Right lobe of liver (tissue), 6 donors: ENCODE results near the gene CLEC16A. TPM values are rescaled to one million over a fixed set of nuclear protein-coding genes. Genes with fewer than 3 reads are reported as not detected.

Source experiments
- ATAC-seq, 4 donors: fragments of 200-7000 bp; cut with Tn5 transposase; one replicate each; pipeline ENCODE4 v1.9.1; 2020; ENCODE audit warnings: mild to moderate bottlenecking in 4 of 4, moderate library complexity in 4 of 4
- DNase-seq, 3 donors: peaks; one replicate each; pipeline ENCODE4 v3.0.0-alpha.2; 2020
- H3K27ac ChIP-seq, 3 donors: fragments of 200-600 bp; one replicate each; pipeline ENCODE4 v1.8.0; 2022
- H3K27me3 ChIP-seq, 2 donors: fragments of 200-600 bp; one replicate each; pipeline ENCODE4 v1.8.0; 2022
- H3K36me3 ChIP-seq, 4 donors: fragments of 200-600 bp; sonication (generic) in 1 of 4; one replicate each; pipeline versions ENCODE4 v1.5.1 to v1.8.0; 2017 to 2022; ENCODE audit warnings: control low read depth in 1 of 4
- H3K4me1 ChIP-seq, 4 donors: fragments of 200-600 bp; sonication (generic) in 1 of 4; one replicate each; pipeline versions ENCODE4 v1.5.1 to v1.8.0; 2017 to 2022; ENCODE audit warnings: control low read depth in 1 of 4
- H3K4me3 ChIP-seq, 3 donors: fragments of 200-600 bp; one replicate each; pipeline ENCODE4 v1.8.0; 2022
- H3K9me3 ChIP-seq, 4 donors: fragments of 200-600 bp; sonication (generic) in 1 of 4; one replicate each; pipeline versions ENCODE4 v1.5.1 to v1.8.0; 2017 to 2022; ENCODE audit warnings: control low read depth in 1 of 4
- POLR2A ChIP-seq: fragments of 450-650 bp; IDR thresholded peaks from one replicate; pipeline ENCODE4 v1.6.1; 2017; ENCODE audit warnings: antibody characterized with exemption, mild to moderate bottlenecking
- WGBS: methylation state at CpG from one replicate; pipeline ENCODE4 v1.1.6; 2018; ENCODE audit warnings: low coverage, low lambda C conversion rate; ENCODE audit not compliant: insufficient coverage; ENCODE audit errors: missing lambda C conversion rate; 5-methylcytosine and 5-hydroxymethylcytosine counted together
- intact Hi-C, 2 donors: fragments of 100-400 bp; cut with DNase I; formaldehyde crosslinking; loops; one replicate each; pipeline versions ENCODE4 v1.11.2 to v1.14.1; 2022
- total RNA-seq, 6 experiments: library from RNA; depleted of rRNA in 2 of 6; stranded (reverse); fragments of >200 nt in 2 of 6; fragmentation: NEBNext Ultra II Directional in 3 of 6; extraction: Animal tissue kit (Norgen Biotek cat#: 25700) in 3 of 6; gene quantifications; one replicate each; pipeline versions ENCODE4 v1.1.0 to v1.2.4, GENCODE V29; 2016 to 2023
- TF ChIP-seq, protein P1 (sequence below), 4 donors: fragments of 200-600 bp in 3 of 4; fragments of 450-650 bp in 1 of 4; IDR thresholded peaks; one replicate each; pipeline versions ENCODE4 v1.5.1 to v1.8.0; 2016 to 2022; ENCODE audit warnings: antibody characterized with exemption in 4 of 4, mild to moderate bottlenecking in 2 of 4
- donor health status: DM: no; HTN: yes; CAD: no.
- donor health status: DM: no; HTN: no; CAD: no.
- donor health status: DM: no; HTN: no; CAD: no.
- donor health status: DM: no; HTN: yes; CAD: no.
- donor health status: DM: no; HTN: yes; CAD: no.

Gene CLEC16A
- total RNA-seq, 6 experiments from 2014 or later: 15.2 to 25.9 (median 19.8) TPM

DNA sequence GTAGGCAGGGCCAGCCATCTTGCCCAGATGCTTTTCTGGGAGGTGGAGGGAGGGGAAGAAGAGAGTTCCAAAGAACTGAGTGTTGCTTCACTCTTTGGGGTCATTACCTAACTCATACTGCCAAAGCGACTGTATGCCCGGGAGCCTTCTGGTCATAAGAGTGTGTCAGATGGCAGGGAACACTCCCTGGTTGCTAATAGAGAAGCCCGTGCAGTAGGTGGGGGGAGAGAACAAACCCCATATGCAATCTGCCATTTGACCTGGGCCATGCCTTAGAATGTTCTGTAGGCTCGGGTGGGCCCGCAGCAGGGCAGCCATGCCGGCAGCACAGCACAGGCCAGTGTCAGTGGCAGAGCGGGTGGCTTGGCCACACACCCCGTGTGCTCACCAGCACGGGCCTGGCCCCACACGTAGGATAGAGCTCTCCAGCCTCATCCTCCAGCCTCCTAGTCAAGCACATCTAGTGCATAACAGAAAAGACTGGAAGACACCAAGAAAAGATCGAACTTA lies 191.2 kb downstream of the CLEC16A start:
- Histone ChIP-seq H3K27ac (no peak overlapping the region), H3K27me3 (no peaks in the 10 kb centered on the region), H3K36me3 (peaks cover 0 to 2% (median 0%) of the 10 kb centered on the region in 4 donors), H3K9me3 (no peaks in the 10 kb centered on the region), H3K4me3 (no peak overlapping the region), H3K4me1 (peaks cover 0 to 39% (median 10%) of the 10 kb centered on the region in 4 donors)
- intact Hi-C loops: no loop called here
- no peak for DNase-seq
- 39% methylated on average over 3 of the region's 11 CpGs for WGBS
- ATAC-seq: peak in 3 of 4 donors; percentile 4 to 66 (median 40)
- TF ChIP-seq, protein P1, sequence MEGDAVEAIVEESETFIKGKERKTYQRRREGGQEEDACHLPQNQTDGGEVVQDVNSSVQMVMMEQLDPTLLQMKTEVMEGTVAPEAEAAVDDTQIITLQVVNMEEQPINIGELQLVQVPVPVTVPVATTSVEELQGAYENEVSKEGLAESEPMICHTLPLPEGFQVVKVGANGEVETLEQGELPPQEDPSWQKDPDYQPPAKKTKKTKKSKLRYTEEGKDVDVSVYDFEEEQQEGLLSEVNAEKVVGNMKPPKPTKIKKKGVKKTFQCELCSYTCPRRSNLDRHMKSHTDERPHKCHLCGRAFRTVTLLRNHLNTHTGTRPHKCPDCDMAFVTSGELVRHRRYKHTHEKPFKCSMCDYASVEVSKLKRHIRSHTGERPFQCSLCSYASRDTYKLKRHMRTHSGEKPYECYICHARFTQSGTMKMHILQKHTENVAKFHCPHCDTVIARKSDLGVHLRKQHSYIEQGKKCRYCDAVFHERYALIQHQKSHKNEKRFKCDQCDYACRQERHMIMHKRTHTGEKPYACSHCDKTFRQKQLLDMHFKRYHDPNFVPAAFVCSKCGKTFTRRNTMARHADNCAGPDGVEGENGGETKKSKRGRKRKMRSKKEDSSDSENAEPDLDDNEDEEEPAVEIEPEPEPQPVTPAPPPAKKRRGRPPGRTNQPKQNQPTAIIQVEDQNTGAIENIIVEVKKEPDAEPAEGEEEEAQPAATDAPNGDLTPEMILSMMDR (IDR thresholded peaks at IDR 0.05): no peak
- no peak for TF ChIP-seq POLR2A

- Histone ChIP-seq H3K9me3 (no peaks in the 10 kb centered on the region), H3K4me1 (peaks cover 0 to 35% (median 10%) of the 10 kb centered on the region in 4 donors), H3K4me3 (no peak overlapping the region), H3K27ac (no peak overlapping the region), H3K27me3 (no peaks in the 10 kb centered on the region), H3K36me3 (peaks cover 0 to 2% (median 0%) of the 10 kb centered on the region in 4 donors)
- TF ChIP-seq POLR2A: no peak
- TF ChIP-seq, protein P1 (IDR thresholded peaks at IDR 0.05): no peak
- peak in 2 of 4 donors; percentile 2 to 20 for ATAC-seq
- intact Hi-C loops: no loop called here
- DNase-seq: no peak
- WGBS: 87% methylated on average over 5 of the region's 7 CpGs
Measured at GRCh38 chr16:11136600-11136999, 192.2 kb downstream of the CLEC16A start.

DNA sequence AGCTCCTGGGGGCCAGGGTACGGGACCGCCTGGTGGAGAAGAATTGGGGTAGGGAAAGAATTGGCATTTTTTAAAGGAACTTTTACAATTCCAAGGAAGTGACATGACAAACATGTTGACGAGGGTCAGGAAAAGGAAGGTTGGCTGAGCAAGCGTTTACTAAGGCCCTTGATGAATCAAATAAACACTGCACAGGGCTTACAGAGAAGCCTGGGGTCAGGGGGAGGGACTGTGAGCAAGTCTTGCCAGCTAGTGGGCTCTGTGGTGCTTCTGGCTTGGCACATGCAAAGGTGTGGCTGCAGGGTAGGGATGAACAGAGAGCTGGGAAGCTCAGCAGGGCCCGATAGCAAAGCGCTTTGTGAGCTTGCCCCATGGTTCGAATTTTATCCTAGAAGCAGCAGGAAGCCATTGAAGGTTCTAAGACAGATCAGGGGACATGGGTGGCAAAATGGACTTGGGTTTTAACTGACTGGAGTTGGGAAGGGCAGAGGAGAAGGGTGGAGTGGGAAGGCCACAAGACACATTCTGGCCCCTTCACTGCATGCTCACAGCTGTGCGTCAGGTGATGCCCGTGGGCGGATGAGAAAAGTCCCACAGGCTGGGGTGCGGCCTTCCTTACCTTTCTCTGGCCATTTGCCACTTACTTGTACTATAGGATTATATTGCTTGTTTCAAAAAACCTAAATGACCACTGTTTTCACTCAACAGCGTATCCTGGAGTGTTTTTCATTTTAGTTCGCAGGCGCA lies 193.8 kb downstream of the CLEC16A start:
- Histone ChIP-seq H3K27me3 (no peaks in the 10 kb centered on the region), H3K4me1 (peaks cover 0 to 25% (median 10%) of the 10 kb centered on the region in 4 donors), H3K27ac (no peak overlapping the region), H3K9me3 (no peaks in the 10 kb centered on the region), H3K36me3 (peaks cover 0 to 2% (median 0%) of the 10 kb centered on the region in 4 donors), H3K4me3 (no peak overlapping the region)
- 86% methylated on average over 10 of the region's 14 CpGs for WGBS
- TF ChIP-seq, protein P1 (IDR thresholded peaks at IDR 0.05): no peak
- no peak for TF ChIP-seq POLR2A
- DNase-seq: no peak
- ATAC-seq: no peak
- intact Hi-C loops: no loop called here

GRCh38 chr16:11138769-11139325 lies 194.5 kb downstream of the CLEC16A start:
- peak in 3 of 4 donors; percentile 41 to 51 (median 45) for ATAC-seq
- intact Hi-C loops: no loop called here
- peak overlapping the region in 2 of 3 donors; percentile 9 for H3K27ac ChIP-seq
- no peak overlapping the region for H3K4me3 ChIP-seq
- H3K36me3 ChIP-seq: peaks cover 0 to 2% (median 0%) of the 10 kb centered on the region in 4 donors
- no peak for TF ChIP-seq POLR2A
- TF ChIP-seq, protein P1 (IDR thresholded peaks at IDR 0.05): no peak
- H3K27me3 ChIP-seq: no peaks in the 10 kb centered on the region
- DNase-seq: no peak
- H3K9me3 ChIP-seq: no peaks in the 10 kb centered on the region
- H3K4me1 ChIP-seq: peaks cover 0 to 20% (median 10%) of the 10 kb centered on the region in 4 donors
- 76% methylated on average over 7 of the region's 8 CpGs for WGBS
